ENCODE measurements around the gene MBOAT7.

Gene MBOAT7

DNA sequence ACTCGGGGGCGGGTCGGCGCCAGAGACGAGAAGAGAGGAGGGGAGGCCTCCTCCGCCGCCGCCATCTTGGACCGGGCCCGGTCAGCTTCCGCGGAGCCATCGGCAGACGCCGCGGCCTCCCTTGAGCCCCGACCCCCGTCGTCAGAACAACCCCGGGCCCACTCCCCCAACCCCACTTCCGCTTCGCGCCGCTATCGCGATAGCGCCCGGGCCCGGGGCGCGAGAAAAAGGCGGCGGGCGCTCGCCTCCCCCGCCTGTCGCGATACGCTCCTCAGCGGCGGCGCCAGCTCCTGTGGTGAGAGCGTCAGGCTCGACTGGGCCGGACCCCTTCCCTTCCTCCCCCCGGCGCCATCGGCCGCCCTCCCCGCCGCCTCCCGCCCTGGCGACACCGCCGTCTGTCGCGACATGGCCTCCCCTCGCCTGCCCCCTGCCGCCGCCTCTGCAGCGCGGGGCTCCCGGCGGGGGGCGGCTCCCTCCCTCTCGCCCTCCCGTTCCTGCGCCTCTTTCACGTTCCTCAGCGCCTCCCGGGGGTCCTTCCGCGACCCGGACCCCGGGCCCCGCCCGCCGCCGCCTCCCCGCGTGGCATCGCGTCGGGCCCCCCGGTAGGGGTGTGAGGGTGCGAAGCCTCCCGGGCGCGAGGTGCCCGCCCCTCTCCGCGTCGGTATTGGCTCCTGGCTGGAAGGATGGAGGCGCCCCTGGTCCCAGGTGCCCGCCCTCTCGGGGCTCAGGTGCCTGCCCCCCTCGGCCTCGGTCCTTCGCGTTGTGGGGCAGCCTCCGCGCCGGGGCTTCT lies 51.5 kb downstream of the MBOAT7 start, which contains the start of gene CNOT3:
TSS of gene CNOT3 (plus strand) at position 64 of the 790 bp plus-strand sequence. CDS start 5,217 bp downstream, outside the sequence.
- no peak for DNase-seq

GRCh38 chr19:54136864-54137698 lies 52.3 kb downstream of the MBOAT7 start:
- DNase-seq: peak; percentile 100

- DNase-seq: no peak
Observed at GRCh38 chr19:54136086-54136863, 53.1 kb downstream of the MBOAT7 start.

DNA sequence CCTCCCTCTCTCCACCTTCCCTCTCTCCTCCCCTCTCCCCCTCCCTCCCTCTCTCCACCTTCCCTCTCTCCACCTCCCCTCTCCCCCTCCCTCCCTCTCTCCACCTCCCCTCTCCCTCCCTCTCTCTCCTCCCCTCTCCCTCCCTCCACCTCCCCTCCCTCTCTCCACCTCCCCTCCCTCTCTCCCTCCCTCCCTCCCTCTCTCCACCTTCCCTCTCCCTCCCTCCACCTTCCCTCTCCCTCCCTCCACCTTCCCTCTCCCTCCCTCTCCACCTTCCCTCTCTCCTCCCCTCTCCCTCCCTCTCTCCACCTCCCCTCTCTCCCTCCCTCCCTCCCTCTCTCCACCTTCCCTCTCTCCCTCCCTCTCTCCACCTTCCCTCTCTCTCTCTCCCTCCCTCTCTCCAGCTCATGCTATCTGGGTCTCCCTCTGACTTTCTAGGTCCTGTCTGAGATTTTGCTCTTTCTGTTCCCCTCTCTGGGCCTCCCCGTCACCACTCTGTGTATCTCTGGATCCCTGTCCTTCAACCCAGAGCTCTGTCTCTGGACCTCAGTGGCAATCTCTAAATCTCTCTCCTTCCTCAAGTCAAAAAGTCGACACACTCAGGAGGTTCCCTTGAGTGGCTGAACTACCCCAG lies 55.3 kb downstream of the MBOAT7 start:
- DNase-seq: no peak

GRCh38 chr19:54133312-54133956 lies 55.9 kb downstream of the MBOAT7 start:
- DNase-seq: peak; percentile 53

- no peak for DNase-seq
Observed at GRCh38 chr19:54129617-54129996, 59.8 kb downstream of the MBOAT7 start.

GRCh38 chr19:54128796-54129616 lies 60.4 kb downstream of the MBOAT7 start:
- DNase-seq: no peak

DNA sequence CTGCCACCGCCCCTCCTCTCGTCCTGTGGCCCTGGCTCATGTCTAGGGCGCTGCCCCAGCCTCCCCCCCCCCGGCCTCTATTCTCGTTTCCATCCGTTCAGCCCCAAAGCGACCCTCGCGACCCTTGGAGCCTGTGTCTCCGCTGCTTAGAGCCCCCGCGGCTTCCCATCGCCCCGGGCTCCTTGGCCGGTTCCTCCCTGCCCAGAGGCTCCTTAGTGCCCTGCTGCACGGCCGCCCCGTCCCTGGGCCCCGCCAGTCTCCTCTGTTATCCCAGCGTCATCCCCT lies 61.0 kb downstream of the MBOAT7 start:
- DNase-seq: no peak

DNA sequence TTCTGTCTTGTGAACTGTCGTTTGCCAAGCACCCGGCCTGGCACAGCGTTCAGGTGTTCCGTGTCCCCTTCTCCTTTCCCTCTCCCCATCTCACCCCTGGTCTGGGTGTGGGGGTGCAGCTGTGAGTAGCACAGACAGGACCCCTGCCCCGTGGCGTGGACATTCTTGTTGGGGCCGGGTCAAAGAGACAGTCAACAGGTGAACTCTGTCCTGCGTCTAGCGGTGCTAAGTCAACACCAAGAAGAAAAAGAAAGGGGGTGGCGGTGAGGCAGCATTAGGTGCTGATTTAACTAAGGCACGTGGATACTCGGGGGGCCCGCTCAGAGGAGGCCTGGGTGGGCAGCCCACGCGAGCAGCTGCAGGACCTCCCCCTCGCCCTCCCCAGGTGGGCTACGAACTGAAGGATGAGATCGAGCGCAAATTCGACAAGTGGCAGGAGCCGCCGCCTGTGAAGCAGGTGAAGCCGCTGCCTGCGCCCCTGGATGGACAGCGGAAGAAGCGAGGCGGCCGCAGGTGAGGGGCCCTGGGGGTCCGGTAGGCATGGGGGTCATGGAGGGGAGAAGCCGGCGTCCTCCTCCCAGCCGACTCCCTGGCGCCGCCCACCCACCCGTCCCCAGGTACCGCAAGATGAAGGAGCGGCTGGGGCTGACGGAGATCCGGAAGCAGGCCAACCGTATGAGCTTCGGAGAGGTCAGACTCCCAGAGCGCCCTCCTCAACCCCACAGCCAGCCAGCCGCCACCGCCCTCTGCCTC lies 61.5 kb downstream of the MBOAT7 start:
- DNase-seq: no peak

- DNase-seq: no peak
Observed at GRCh38 chr19:54125713-54126112, 63.7 kb downstream of the MBOAT7 start.

GRCh38 chr19:54124393-54124792 lies 65.0 kb downstream of the MBOAT7 start:
- no peak for DNase-seq

DNA sequence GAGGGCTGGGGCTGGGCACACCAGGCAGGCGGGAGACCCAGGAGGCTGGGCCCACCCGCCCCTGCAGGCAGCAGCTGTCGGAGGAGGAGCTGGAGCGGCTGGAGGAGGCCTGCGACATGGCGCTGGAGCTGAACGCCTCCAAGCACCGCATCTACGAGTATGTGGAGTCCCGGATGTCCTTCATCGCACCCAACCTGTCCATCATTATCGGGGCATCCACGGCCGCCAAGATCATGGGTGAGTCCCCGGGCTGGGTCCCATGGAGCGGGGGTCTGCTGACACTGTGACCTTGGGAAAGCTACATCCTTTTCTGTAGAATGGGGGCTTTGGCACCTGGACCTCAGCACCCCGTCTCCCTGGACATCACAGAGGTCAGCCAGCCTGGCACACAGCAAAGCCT lies 65.7 kb downstream of the MBOAT7 start:
- DNase-seq: no peak
